Stimulated activated CD8-positive, alpha-beta memory T cell treated with anti-CD3 and anti-CD28 coated beads, Interleukin-15, amount 100 ng/mL, for 1 hour (primary cell): Measurements from ENCODE around the gene CAVIN4.

ENCODE experiments used
- DNase-seq: peaks from one replicate; pipeline ENCODE4 v3.0.0-alpha.2; 2020; ENCODE audit warnings: low read depth

CAVIN4 gene, protein sequence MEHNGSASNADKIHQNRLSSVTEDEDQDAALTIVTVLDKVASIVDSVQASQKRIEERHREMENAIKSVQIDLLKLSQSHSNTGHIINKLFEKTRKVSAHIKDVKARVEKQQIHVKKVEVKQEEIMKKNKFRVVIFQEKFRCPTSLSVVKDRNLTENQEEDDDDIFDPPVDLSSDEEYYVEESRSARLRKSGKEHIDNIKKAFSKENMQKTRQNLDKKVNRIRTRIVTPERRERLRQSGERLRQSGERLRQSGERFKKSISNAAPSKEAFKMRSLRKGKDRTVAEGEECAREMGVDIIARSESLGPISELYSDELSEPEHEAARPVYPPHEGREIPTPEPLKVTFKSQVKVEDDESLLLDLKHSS

DNA sequence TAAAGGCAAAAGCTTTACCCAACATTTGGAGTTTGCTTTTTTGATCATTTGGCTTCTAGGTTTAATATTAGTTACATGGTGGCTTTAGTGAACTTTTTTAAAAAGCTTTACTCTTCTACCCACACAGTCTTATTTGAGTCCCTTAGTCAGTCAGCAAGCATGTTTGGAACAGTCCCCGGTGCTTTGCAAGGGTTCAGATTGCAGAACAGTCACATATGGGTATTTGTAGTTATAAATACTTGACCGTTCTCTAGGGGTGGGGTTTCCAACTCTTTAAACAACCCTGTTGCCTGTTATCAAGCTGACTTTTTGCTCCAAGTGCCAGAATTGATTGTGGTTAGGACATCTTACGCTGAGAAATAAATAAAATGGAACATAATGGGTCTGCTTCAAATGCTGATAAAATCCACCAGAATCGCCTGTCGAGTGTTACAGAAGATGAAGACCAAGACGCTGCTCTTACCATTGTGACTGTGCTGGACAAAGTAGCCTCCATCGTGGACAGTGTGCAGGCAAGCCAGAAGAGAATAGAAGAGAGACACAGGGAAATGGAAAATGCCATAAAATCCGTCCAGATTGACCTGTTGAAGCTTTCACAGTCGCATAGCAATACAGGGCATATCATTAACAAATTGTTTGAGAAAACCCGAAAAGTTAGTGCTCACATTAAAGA, at the start of gene CAVIN4:
Gene CAVIN4, plus strand, starts transcription at position 304 of the 673 bp plus-strand sequence. Its CDS starts 65 bp downstream, at position 369.
- no peak for DNase-seq

- DNase-seq, result no peak
Measured at GRCh38 chr9:100534401-100534800, 43.5 kb upstream of the CAVIN4 start.

GRCh38 chr9:100540327-100540726, 37.6 kb upstream of the CAVIN4 start:
- DNase-seq, result no peak

GRCh38 chr9:100549048-100549447, 28.8 kb upstream of the CAVIN4 start:
- DNase-seq, result no peak

DNA sequence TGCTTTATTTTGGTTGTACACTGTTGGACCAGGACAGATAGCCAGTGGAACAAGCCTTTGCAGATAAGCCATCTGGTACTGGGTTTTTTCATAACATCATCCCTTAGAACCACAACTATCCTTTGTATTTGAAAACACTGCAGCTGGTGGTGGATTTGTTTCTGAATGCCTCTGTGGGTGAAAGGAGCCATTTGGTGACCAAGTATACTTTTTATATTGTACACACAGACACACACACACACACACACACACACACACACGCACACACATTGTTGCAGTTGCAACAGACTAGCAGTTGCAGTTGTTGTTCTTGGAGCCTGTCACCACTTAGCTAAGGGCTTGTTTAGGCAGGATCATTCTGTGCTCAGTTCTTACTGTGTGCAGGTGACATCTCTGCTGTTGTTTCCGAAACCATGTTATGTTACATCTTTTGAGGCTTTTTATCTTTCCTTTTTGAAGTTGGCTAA, 22.9 kb upstream of the CAVIN4 start:
- no peak for DNase-seq

GRCh38 chr9:100555471-100555870, 22.4 kb upstream of the CAVIN4 start:
- DNase-seq, result no peak

GRCh38 chr9:100557053-100557452, 20.8 kb upstream of the CAVIN4 start:
- DNase-seq, result no peak

DNA sequence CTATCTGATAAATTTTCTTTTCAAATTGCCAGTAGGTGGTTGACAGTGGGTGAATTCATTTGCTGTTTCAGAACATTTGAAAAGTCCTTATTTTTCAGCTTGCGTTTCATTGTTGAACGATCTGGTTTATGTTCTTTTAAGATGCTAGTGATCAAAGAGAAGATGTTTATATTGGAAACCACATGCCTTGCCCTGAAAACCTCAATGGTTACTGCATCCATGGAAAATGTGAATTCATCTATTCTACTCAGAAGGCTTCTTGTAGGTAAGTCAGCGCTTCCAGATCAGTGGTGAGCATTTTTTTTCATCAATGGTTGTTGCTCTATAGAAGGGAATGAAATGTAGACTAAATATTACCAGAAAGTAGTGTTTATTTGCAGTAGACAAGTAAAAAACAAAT, 16.6 kb upstream of the CAVIN4 start:
- no peak for DNase-seq

DNA sequence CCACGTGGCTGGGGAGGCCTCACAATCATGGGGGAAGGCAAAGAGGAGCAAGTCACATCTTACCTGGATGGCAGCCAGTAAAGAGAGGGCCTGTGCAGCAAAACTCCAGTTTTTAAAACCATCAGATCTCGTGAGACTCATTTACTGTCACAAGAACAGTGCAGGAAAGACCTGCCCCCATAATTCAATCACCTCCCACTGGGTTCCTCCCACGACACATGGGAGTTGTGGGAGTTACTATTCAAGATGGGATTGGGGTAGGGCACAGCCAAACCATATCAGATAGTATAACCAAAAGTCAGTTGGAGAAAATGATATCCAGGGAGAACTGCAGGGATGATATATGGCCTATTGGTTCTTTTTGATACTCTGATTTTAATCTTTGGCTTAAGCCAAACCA, 10.0 kb upstream of the CAVIN4 start:
- no peak for DNase-seq

- no peak for DNase-seq
Measured at GRCh38 chr9:100573655-100574260, 4.1 kb upstream of the CAVIN4 start.

DNA sequence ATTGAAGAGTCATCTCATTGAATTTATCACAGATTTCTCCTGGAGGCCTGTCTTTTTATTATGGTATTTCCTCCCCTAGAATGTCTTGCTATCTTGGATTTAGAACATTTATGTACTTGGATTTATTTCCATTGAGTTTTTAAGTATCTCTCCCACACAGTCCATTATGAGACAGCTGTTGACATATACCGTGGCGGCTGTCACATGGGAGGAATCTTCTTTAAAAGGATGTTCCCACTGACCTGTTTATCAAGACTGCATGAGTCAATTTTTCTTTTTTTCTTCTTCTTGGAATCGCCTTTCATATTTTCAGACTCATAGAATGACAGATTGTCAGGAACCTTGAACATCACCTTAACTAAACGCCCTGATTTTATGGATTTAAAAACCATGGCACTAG, 2.9 kb upstream of the CAVIN4 start:
- DNase-seq, result no peak

- no peak for DNase-seq
Measured at GRCh38 chr9:100575765-100576386, 2.0 kb upstream of the CAVIN4 start.

GRCh38 chr9:100578610-100579009, 731 bp downstream of the CAVIN4 start:
- no peak for DNase-seq

- DNase-seq, result no peak
Measured at GRCh38 chr9:100579665-100580064, 1.8 kb downstream of the CAVIN4 start.

DNA sequence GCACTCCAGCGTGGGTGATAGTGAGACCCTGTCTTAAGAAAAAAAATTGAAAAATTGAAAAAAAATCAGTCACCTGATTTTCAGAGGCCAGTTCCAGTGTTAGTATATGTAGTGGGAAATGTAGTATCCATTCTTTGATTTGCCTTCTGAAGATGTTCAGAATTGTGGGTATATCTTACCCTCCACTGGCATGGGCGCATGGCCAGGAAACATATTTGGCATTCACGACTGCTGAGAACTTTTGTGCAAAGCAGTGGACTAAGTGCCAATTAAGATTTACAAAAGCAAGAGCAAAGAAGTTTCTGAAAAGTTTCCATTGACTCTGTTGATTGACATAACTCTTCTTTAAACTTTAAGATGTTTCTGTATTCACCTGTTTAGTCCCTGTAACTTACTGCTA, 2.4 kb downstream of the CAVIN4 start:
- DNase-seq, result no peak

GRCh38 chr9:100581081-100581480, 3.2 kb downstream of the CAVIN4 start:
- DNase-seq, result no peak

- DNase-seq, result no peak
Measured at GRCh38 chr9:100581661-100582060, 3.8 kb downstream of the CAVIN4 start.

DNA sequence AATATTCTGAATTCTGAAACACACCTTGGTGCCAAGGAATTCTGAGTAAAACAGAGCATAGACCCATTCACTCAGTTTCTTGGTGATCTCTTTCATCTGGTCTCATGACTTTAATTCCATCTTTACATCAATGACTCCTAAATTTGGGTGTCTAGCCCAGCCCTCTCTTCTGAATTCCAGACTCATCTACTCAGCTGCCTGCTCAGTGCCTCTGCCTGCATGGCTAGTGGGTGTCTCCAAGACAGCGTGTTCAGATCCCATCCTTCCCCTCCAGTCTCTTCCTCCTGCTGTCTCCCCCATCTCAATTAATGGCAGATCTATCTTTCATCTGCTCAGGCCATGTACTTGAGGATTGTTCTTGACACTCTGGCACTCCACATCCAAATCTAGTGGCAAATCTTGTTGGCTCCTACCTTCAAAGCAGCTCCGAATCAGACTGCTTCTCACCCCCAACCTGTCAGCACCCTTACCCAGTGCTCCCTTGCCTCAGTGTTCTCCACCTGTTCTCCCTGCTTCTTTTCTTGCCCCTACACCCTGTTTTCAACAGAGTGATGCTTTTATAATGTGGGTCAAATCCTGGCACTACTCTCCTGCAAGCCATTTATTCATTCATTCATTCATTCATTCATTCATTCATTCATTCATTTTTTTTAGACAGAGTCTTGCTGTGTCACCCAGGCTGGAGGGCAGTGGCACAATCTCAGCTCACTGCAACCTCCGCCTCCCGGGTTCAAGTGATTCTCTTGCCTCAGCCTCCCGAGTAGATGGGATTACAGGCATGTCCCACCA, 5.3 kb downstream of the CAVIN4 start:
- no peak for DNase-seq

GRCh38 chr9:100584951-100585350, 7.1 kb downstream of the CAVIN4 start:
- no peak for DNase-seq

GRCh38 chr9:100586093-100586492, 8.2 kb downstream of the CAVIN4 start:
- DNase-seq, result no peak

DNA sequence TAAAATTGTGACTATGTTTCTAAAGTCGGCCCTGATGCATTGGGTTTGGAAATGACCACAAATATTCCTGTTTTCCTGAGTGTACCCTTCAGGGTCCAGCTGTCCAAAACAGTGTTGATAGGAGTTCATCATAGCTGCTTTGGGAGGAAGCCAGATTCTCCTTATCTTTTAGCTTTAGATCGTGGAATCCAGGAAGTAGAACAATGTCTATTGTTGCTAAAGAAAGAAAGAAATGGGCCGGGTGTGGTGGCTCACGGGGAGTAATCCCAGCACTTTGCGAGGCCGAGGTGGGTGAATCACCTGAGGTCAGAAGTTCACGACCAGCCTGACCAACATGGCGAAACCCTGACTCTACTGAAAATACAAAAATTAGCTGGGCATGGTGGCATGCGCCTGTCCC, 9.5 kb downstream of the CAVIN4 start:
- no peak for DNase-seq

GRCh38 chr9:100589582-100589981, 11.7 kb downstream of the CAVIN4 start:
- no peak for DNase-seq
